H9 (cell line): ENCODE results near the gene OPA3. TPM values are rescaled to one million over a fixed set of nuclear protein-coding genes. Genes with fewer than 3 reads are reported as not detected.

Source experiments
- DNase-seq: peaks from one replicate; pipeline ENCODE4 v3.0.0-alpha.2; 2017
- H2AFZ ChIP-seq: one replicate; pipeline ENCODE4 v1.6.1; 2013; ENCODE audit warnings: mild to moderate bottlenecking, low read length, control low read depth, moderate library complexity
- H2AK5ac ChIP-seq: 2 replicates; pipeline ENCODE4 v1.6.1; 2013; ENCODE audit warnings: low read length, control low read depth, mixed read lengths; ENCODE audit not compliant: insufficient read length
- H2BK120ac ChIP-seq: one replicate; pipeline ENCODE4 v1.6.1; 2013; ENCODE audit warnings: low read depth, mild to moderate bottlenecking, low read length, control low read depth, inconsistent platforms; ENCODE audit not compliant: poor library complexity, severe bottlenecking
- H2BK12ac ChIP-seq: 2 replicates; pipeline ENCODE4 v1.6.1; 2013; ENCODE audit warnings: low read length, control low read depth, mixed read lengths, low read depth; ENCODE audit not compliant: insufficient read length
- H2BK15ac ChIP-seq: 2 replicates; pipeline ENCODE4 v1.6.1; 2013; ENCODE audit warnings: low read depth, low read length, control low read depth
- H2BK20ac ChIP-seq: one replicate; pipeline ENCODE4 v1.6.1; 2013; ENCODE audit warnings: low read depth, mild to moderate bottlenecking, low read length, control low read depth, inconsistent platforms; ENCODE audit not compliant: poor library complexity, severe bottlenecking
- H2BK5ac ChIP-seq: 2 replicates; pipeline ENCODE4 v1.6.1; 2013; ENCODE audit warnings: low read length, control low read depth, mixed read lengths; ENCODE audit not compliant: insufficient read length
- H3K14ac ChIP-seq: 2 replicates; pipeline ENCODE4 v1.6.1; 2013; ENCODE audit warnings: low read length, control low read depth; ENCODE audit not compliant: insufficient read depth
- H3K18ac ChIP-seq: 2 replicates; pipeline ENCODE4 v1.6.1; 2013; ENCODE audit warnings: low read depth, mild to moderate bottlenecking, mixed read lengths, low read length, control low read depth; ENCODE audit not compliant: insufficient read length
- H3K23ac ChIP-seq: 2 replicates; pipeline ENCODE4 v1.6.1; 2013; ENCODE audit warnings: low read length, control low read depth, mixed read lengths, low read depth; ENCODE audit not compliant: insufficient read length
- H3K23me2 ChIP-seq: 2 replicates; pipeline ENCODE4 v1.6.1; 2013; ENCODE audit warnings: low read depth, mild to moderate bottlenecking, mixed read lengths, low read length, control low read depth; ENCODE audit not compliant: insufficient read length, poor library complexity, severe bottlenecking
- H3K27ac ChIP-seq: 2 replicates; pipeline ENCODE4 v1.5.1; 2013; ENCODE audit warnings: low read length, control low read depth, mixed read lengths, low read depth; ENCODE audit not compliant: insufficient read length
- H3K27me3 ChIP-seq: 2 replicates; pipeline ENCODE4 v1.6.1; 2013; ENCODE audit warnings: low read length, control low read depth, inconsistent platforms; ENCODE audit not compliant: insufficient read depth
- H3K4ac ChIP-seq: 2 replicates; pipeline ENCODE4 v1.6.1; 2013; ENCODE audit warnings: low read depth, mild to moderate bottlenecking, control low read depth, inconsistent platforms, low read length, moderate library complexity
- H3K4me1 ChIP-seq: 2 replicates; pipeline ENCODE4 v1.6.1; 2013; ENCODE audit warnings: low read length, control low read depth, inconsistent platforms; ENCODE audit not compliant: insufficient read depth
- H3K4me2 ChIP-seq: 2 replicates; pipeline ENCODE4 v1.6.1; 2013; ENCODE audit warnings: low read length, control low read depth, mixed read lengths; ENCODE audit not compliant: insufficient read length, insufficient read depth
- H3K56ac ChIP-seq: 2 replicates; pipeline ENCODE4 v1.6.1; 2013; ENCODE audit warnings: low read depth, mild to moderate bottlenecking, mixed read lengths, low read length, control low read depth; ENCODE audit not compliant: insufficient read length
- H3K79me1 ChIP-seq: 2 replicates; pipeline ENCODE4 v1.6.1; 2013; ENCODE audit warnings: low read depth, mild to moderate bottlenecking, moderate library complexity, low read length, control low read depth, inconsistent platforms; ENCODE audit not compliant: insufficient read depth, poor library complexity, severe bottlenecking
- H3K79me2 ChIP-seq: 2 replicates; pipeline ENCODE4 v1.6.1; 2013; ENCODE audit warnings: low read length, control low read depth, inconsistent platforms; ENCODE audit not compliant: insufficient read depth
- H3K9ac ChIP-seq: 2 replicates; pipeline ENCODE4 v1.6.1; 2013; ENCODE audit warnings: low read length, control low read depth, mixed read lengths; ENCODE audit not compliant: insufficient read length; ENCODE audit errors: extremely low read depth
- H3K9me3 ChIP-seq: one replicate; pipeline ENCODE4 v1.6.1; 2013; ENCODE audit warnings: low read depth, low read length, inconsistent platforms; ENCODE audit not compliant: control insufficient read depth
- H3T11ph ChIP-seq: one replicate; pipeline ENCODE4 v1.6.1; 2013; ENCODE audit warnings: mild to moderate bottlenecking, low read length, control low read depth, inconsistent platforms
- H4K20me1 ChIP-seq: one replicate; pipeline ENCODE4 v1.6.1; 2013; ENCODE audit not compliant: control insufficient read depth, insufficient read length, insufficient read depth
- H4K5ac ChIP-seq: 2 replicates; pipeline ENCODE4 v1.6.1; 2013; ENCODE audit warnings: low read depth, mild to moderate bottlenecking, mixed read lengths, low read length, control low read depth; ENCODE audit not compliant: insufficient read length
- H4K8ac ChIP-seq: replicated peaks from 2 replicates; pipeline ENCODE4 v1.6.1; 2013; ENCODE audit warnings: low read length, control low read depth, mixed read lengths, low read depth; ENCODE audit not compliant: insufficient read length
- H4K91ac ChIP-seq: 2 replicates; pipeline ENCODE4 v1.6.1; 2013; ENCODE audit warnings: low read depth, mild to moderate bottlenecking, moderate library complexity, mixed read lengths, low read length, control low read depth; ENCODE audit not compliant: insufficient read length
- H3K27ac Mint-ChIP-seq, 3 experiments: 2 replicates in 2 of 3; 3 replicates in 1 of 3; pipeline ENCODE4 v1.8.0; 2020 to 2021; ENCODE audit warnings: mixed read lengths in 3 of 3, mild to moderate bottlenecking in 1 of 3, moderate library complexity in 1 of 3
- H3K27me3 Mint-ChIP-seq: 2 replicates; pipeline ENCODE4 v1.8.0; 2021; ENCODE audit warnings: low read depth, mild to moderate bottlenecking, moderate library complexity, mixed read lengths
- H3K36me3 Mint-ChIP-seq, 3 experiments: 2 replicates in 2 of 3; 3 replicates in 1 of 3; pipeline ENCODE4 v1.8.0; 2020 to 2021; ENCODE audit warnings: low read depth in 3 of 3, mixed read lengths in 3 of 3; ENCODE audit not compliant: insufficient read depth in 1 of 3
- H3K4me1 Mint-ChIP-seq, 2 experiments: 2 replicates each; pipeline ENCODE4 v1.8.0; 2020; ENCODE audit warnings: mixed read lengths in 2 of 2
- H3K4me3 Mint-ChIP-seq, 2 experiments: 2 replicates in 1 of 2; 3 replicates in 1 of 2; pipeline ENCODE4 v1.8.0; 2020 to 2021; ENCODE audit warnings: mild to moderate bottlenecking in 2 of 2, mixed read lengths in 2 of 2, moderate library complexity in 1 of 2
- H3K9me3 Mint-ChIP-seq, 2 experiments: 2 replicates in 1 of 2; 3 replicates in 1 of 2; pipeline ENCODE4 v1.8.0; 2020; ENCODE audit warnings: mild to moderate bottlenecking in 2 of 2, mixed read lengths in 2 of 2, moderate library complexity in 1 of 2
- CTCF ChIP-seq: fragments of 200-600 bp; sonication (generic); conservative IDR thresholded peaks from 3 replicates; pipeline ENCODE4 v1.8.0; 2021; ENCODE audit warnings: antibody characterized with exemption, mild to moderate bottlenecking
- WGBS: extraction: QIAGEN DNeasy Blood & Tissue Kit; methylation state at CpG from one replicate; pipeline ENCODE4 v1.1.7; 2013; ENCODE audit warnings: missing lambda C conversion rate, low lambda C conversion rate, mixed read lengths; ENCODE audit not compliant: insufficient read length; ENCODE audit errors: extremely low coverage; 5-methylcytosine and 5-hydroxymethylcytosine counted together
- total RNA-seq: library from RNA; stranded (reverse); gene quantifications from 2 replicates; pipeline ENCODE4 v1.2.1, GENCODE V29; 2021

OPA3 gene
- total RNA-seq, 1 experiment from 2014 or later = 13.0 TPM

- H3T11ph ChIP-seq = no peak overlapping the region
- H3K4ac ChIP-seq = no peak overlapping the region
- Mint-ChIP-seq H3K27ac (no peak overlapping the region), H3K4me3 (no peak overlapping the region; a peak in 1 of 5 replicates), H3K9me3 (no peaks in the 10 kb centered on the region), H3K27me3 (peaks cover 5% of the 10 kb centered on the region), H3K4me1 (peaks cover 19 to 25% of the 10 kb centered on the region in 2 experiments), H3K36me3 (peaks cover 30 to 68% (median 47%) of the 10 kb centered on the region in 3 experiments)
- H4K20me1 ChIP-seq = no peaks in the 10 kb centered on the region
- 0 out of 2 replicates have a peak, but pooled peaks cover 2% of the 10 kb centered on the region for H3K79me2 ChIP-seq
- H3K4me2 ChIP-seq = no peak overlapping the region
- H2BK5ac ChIP-seq = no peak overlapping the region
- no peak overlapping the region for H3K9ac ChIP-seq
- no peak overlapping the region for H4K91ac ChIP-seq
- no peak overlapping the region for H2AK5ac ChIP-seq
- no peak overlapping the region for H3K18ac ChIP-seq
- no peak overlapping the region for H2BK15ac ChIP-seq
- H3K27ac ChIP-seq = no peak overlapping the region
- H4K8ac ChIP-seq = no peak overlapping the region
- H3K4me1 ChIP-seq = no peaks in the 10 kb centered on the region
- H2AFZ ChIP-seq = no peak overlapping the region
- H2BK12ac ChIP-seq = no peak overlapping the region
- peaks cover 15% of the 10 kb centered on the region for H3K23me2 ChIP-seq
- no peak for TF ChIP-seq CTCF
- no peak overlapping the region for H2BK20ac ChIP-seq
- H3K23ac ChIP-seq = no peak overlapping the region
- H3K14ac ChIP-seq = no peak overlapping the region
- WGBS = no CpG with 5 or more reads among the region's 15 CpGs
- no peak overlapping the region for H2BK120ac ChIP-seq
- peaks cover 3% of the 10 kb centered on the region; the same call in 1 of the 2 replicates for H3K27me3 ChIP-seq
- no peak overlapping the region for H4K5ac ChIP-seq
- no peak for DNase-seq
- no peak overlapping the region for H3K56ac ChIP-seq
- no peaks in the 10 kb centered on the region for H3K79me1 ChIP-seq
- no peaks in the 10 kb centered on the region for H3K9me3 ChIP-seq
These were observed 60.0 kb downstream of the OPA3 start for GRCh38 chr19:45524575-45525129.
